ENCODE results near the gene AEBP1. TPM values are rescaled to one million over a fixed set of nuclear protein-coding genes. Genes with fewer than 3 reads are reported as not detected.

Gene AEBP1
- total and polyA plus RNA-seq, 3 donors from 2014 or later = 74.5 to 168 (median 102) TPM

DNA sequence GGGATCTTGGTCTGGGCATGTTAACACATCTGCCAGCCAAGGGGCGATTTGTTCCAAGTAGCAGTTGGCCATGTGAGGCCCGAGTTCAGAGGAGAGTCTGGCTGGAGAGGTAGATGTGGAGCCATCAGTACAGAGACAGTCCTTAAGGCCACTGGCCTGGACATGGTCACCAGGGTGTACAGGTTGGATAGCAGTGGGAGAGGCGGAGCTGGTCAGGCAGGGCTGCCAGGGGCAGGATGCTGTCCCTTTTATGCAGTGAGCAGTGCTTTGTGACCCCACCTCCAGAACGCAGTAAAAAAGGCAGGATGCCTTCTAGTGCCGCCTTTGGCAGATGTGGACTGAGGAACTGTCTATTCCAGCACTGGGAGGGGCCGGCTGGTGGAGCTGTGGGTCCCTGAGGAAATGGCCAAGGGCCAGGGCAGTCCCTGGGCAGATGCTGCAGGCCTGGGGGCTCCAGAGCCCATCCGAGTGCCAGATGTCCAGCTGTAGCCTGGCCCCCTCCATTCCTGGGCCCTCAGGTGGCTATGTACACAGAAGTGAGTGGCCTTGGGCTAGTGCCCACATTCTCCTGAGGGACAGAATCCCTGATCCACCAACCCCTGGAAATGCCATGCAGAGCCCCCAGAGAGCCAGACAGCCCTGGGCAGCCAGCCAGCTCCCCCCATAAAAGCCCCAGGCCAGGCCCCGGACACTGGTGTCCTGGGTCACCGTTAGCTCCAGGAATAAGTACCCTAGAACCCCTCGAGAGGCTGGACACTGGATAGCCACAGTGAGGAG lies 54.1 kb downstream of the AEBP1 start:
- H3K27ac ChIP-seq = no peak overlapping the region
- H3K27me3 ChIP-seq = no peaks in the 10 kb centered on the region
- H3K36me3 ChIP-seq (ENCODE audit: low read depth, missing control alignments) = no peaks in the 10 kb centered on the region
- H3K9me3 ChIP-seq = no peaks in the 10 kb centered on the region
- no peak for TF ChIP-seq POLR2A (IDR thresholded peaks at IDR 0.05)
- no peak for TF ChIP-seq CTCF (IDR thresholded peaks at IDR 0.05)
- DNase-seq = no peak
- WGBS, 2 donors = 79 to 86% methylated on average over 4 to 10 of the region's 10 CpGs
- H3K4me3 ChIP-seq = no peak overlapping the region
- H3K4me1 ChIP-seq = no peaks in the 10 kb centered on the region
- intact Hi-C loops (cut with DNase I; ENCODE audit: low total_unique reads) = no loop called here

- Histone ChIP-seq H3K27me3 (no peaks in the 10 kb centered on the region), H3K4me3 (no peak overlapping the region), H3K36me3 (ENCODE audit: low read depth, missing control alignments) (no peaks in the 10 kb centered on the region), H3K9me3 (no peaks in the 10 kb centered on the region), H3K27ac (no peak overlapping the region), H3K4me1 (no peaks in the 10 kb centered on the region)
- 96 to 97% methylated on average over 9 to 12 of the region's 12 CpGs for WGBS, 2 donors
- DNase-seq = no peak
- intact Hi-C loops (cut with DNase I; ENCODE audit: low total_unique reads) = no loop called here
- TF ChIP-seq POLR2A (IDR thresholded peaks at IDR 0.05) (no peak), CTCF (IDR thresholded peaks at IDR 0.05) (no peak)
Observed at GRCh38 chr7:44158873-44159631, 54.9 kb downstream of the AEBP1 start.

DNA sequence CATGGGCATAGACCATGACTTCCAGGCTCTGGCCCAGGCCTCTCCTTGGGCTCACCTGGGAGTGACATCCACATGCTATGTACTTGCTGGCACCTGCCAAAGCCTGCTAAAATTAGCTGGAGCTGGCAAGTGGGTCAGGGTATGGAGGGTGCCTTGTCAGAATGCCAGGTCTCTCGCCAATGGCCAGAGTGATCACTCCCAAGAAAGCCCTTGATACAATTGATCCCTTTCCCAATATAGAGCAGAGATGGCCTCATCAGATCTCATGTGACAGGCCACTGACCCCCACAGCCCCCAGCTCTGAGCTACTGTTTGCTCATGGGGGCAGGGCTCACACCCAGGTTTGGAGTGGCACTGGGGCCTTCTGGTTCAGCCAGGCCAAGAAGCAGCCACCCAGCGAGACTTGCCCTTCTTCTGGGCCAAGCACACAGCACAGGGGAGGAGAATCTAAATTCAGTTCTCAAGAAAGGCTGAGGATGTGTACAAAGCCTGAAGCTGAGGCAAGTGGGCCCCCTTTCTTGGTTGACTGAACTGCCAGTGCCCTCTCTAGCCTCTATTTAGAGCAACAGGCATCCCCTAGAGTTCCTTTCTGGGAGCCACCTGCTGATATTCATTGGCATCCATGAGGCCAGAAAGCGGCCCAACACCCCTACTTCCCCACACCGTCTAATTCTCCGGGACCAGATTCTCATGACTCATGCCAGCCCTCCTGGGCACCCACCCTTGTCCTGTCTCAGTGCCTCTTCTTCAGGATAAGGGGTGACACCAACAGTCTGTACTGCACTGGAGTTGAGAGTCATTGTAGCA lies 55.9 kb downstream of the AEBP1 start:
- H3K4me1 ChIP-seq = no peaks in the 10 kb centered on the region
- H3K27me3 ChIP-seq = no peaks in the 10 kb centered on the region
- DNase-seq = no peak
- no peak for TF ChIP-seq POLR2A (IDR thresholded peaks at IDR 0.05)
- no peak for TF ChIP-seq CTCF (IDR thresholded peaks at IDR 0.05)
- intact Hi-C loops (cut with DNase I; ENCODE audit: low total_unique reads) = no loop called here
- no peak overlapping the region for H3K4me3 ChIP-seq
- WGBS, 2 donors = 93 to 98% methylated on average over 5 of the region's 5 CpGs
- H3K36me3 ChIP-seq (ENCODE audit: low read depth, missing control alignments) = no peaks in the 10 kb centered on the region
- no peaks in the 10 kb centered on the region for H3K9me3 ChIP-seq
- no peak overlapping the region for H3K27ac ChIP-seq

GRCh38 chr7:44161371-44161770 lies 57.2 kb downstream of the AEBP1 start:
- TF ChIP-seq POLR2A (IDR thresholded peaks at IDR 0.05) (no peak), CTCF (IDR thresholded peaks at IDR 0.05) (no peak)
- no peak for DNase-seq
- Histone ChIP-seq H3K4me1 (no peaks in the 10 kb centered on the region), H3K27ac (no peak overlapping the region), H3K9me3 (no peaks in the 10 kb centered on the region), H3K4me3 (no peak overlapping the region), H3K27me3 (no peaks in the 10 kb centered on the region), H3K36me3 (ENCODE audit: low read depth, missing control alignments) (no peaks in the 10 kb centered on the region)
- WGBS, 2 donors = 91 to 93% methylated on average over 2 of the region's 2 CpGs
- intact Hi-C loops (cut with DNase I; ENCODE audit: low total_unique reads) = no loop called here

Measured in testis (tissue), 3 donors.